Renal cortex interstitium (tissue), 11 donors: ENCODE results near the gene EOLA1. TPM values are rescaled to one million over a fixed set of nuclear protein-coding genes. Genes with fewer than 3 reads are reported as not detected.
"Not testable (repeated sequence)": the region's sequence is repeated elsewhere in the genome, so short reads cannot be mapped to it uniquely, and the experiment has no call there.

Experiments
- DNase-seq, 11 donors: peaks; one replicate each; pipeline ENCODE4 v3.0.0-alpha.2; 2013; ENCODE audit warnings: low read depth in 9 of 11, low spot score in 4 of 11; ENCODE audit errors: extremely low read depth in 1 of 11
- polyA plus RNA-seq, 3 donors: library from polyadenylated mRNA; unstranded; fragments of 120-200 nt; gene quantifications; one replicate each; pipeline ENCODE4 v1.2.1, GENCODE V29; 2013; ENCODE audit not compliant: insufficient read length in 3 of 3

Gene EOLA1
- polyA plus RNA-seq, 3 donors, result 20.3 to 23.2 (median 22.4) TPM

GRCh38 chrX:149569770-149570169, 29.0 kb downstream of the EOLA1 start:
- DNase-seq, result no peak

- no peak for DNase-seq
Measured at GRCh38 chrX:149570668-149571067, 29.9 kb downstream of the EOLA1 start.

DNA sequence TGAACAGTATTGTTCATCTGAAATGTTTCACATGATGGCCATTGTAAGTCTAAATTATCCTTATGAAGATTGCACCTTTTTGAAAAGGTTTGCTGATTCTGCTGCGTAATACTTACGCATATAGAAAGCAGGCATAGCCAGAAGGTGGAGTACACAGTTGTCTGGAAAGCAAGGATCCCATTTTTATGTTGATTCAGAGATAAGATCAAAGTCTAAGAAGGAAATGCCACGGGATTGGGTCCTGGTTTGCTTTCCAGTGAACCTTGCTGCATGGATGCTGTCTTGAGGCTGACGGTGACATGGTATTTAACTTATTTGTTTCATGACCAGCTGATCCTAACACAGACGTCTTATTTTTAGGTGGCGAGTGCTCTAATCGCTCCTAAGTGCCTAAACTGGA, 31.0 kb downstream of the EOLA1 start:
- DNase-seq, result no peak

GRCh38 chrX:149572743-149573142, 31.9 kb downstream of the EOLA1 start:
- DNase-seq, result no peak

DNA sequence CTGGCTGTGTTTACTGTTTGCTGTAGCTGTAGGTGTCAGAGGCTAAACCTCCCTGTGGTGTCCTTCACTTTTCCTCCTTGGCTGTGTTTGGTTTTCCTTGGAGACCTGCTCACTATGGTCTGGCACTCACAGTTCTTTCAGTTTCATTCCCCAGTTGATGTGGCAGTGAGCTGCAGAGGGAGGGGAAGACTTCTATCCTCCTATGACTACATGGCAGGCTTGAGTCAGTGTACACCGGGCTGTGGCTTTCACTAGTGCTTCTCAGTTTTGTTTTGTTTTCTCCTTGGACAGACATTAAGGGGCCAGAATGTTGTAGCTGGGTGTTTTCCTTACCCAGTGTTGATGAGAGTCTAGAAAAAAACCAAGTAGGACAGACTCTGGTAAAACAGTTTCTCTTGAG, 32.6 kb downstream of the EOLA1 start:
- DNase-seq, result not testable (repeated sequence)

GRCh38 chrX:149585631-149586030, 44.8 kb downstream of the EOLA1 start:
- not testable (repeated sequence) for DNase-seq

DNA sequence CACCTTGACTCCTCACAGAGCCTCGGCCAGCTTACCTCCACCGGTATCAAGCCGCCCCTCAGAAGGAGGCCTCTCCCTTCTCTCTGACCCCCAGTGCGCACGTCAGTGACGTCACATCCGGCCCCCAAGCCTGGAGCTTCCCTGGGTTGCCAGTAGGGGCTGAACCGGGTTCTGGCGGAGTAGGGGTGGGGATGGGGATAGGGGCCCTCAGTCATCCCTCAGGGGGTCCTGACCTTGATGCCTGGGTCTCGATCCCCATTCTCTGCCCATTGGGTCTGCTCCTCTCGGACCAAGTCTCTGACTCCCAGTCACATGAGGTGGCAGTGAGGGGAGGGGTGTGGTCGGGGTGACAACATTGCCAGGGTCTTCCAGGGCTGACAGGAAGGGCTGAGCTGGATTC, 46.5 kb downstream of the EOLA1 start, which contains the start of gene MAGEA9B:
Gene MAGEA9B (minus strand): TSS at position 101 of the 400 bp plus-strand sequence. CDS start 4,280 bp downstream, outside the sequence.
- DNase-seq, result not testable (repeated sequence)

GRCh38 chrX:149590993-149591392, 50.2 kb downstream of the EOLA1 start:
- DNase-seq, result not testable (repeated sequence)

- DNase-seq, result not testable (repeated sequence)
Measured at GRCh38 chrX:149595214-149595613, 54.4 kb downstream of the EOLA1 start, which contains the start of gene HSFX2. TSS of gene HSFX2 (minus strand) at chrX:149595314. CDS start at chrX:149594700, 614 bp downstream.

- DNase-seq, result not testable (repeated sequence)
Measured at GRCh38 chrX:149595943-149596342, 55.1 kb downstream of the EOLA1 start.

Other genes with a start within 250 kb of the EOLA1 start
- gene IDS, start 35.7 kb upstream of the EOLA1 start, polyA plus RNA-seq, result 10 to 100 TPM; 29.7 to 47.5 (median 33.0) TPM
- gene HSFX3, start 8.9 kb downstream of the EOLA1 start, polyA plus RNA-seq, result under 1 TPM in 2 of 3 donors, not detected in 1; 0.16 to 0.45 TPM
- not detected for gene MAGEA9B, start 46.4 kb downstream of the EOLA1 start, polyA plus RNA-seq
- gene HSFX2, start 54.3 kb downstream of the EOLA1 start, polyA plus RNA-seq, result 1 to 10 TPM in 2 of 3 donors, not detected in 1; 1.0 to 1.1 TPM
- gene TMEM185A, start 90.8 kb downstream of the EOLA1 start, polyA plus RNA-seq, result 10 to 100 TPM; 41.0 to 49.1 (median 47.6) TPM
- gene MAGEA11, start 171.0 kb downstream of the EOLA1 start, polyA plus RNA-seq, result not detected
- gene HSFX1, start 233.1 kb downstream of the EOLA1 start, polyA plus RNA-seq, result 1 to 10 TPM; 1.7 to 2.6 (median 1.9) TPM
- gene MAGEA9, start 240.9 kb downstream of the EOLA1 start, polyA plus RNA-seq, result not detected